Naive thymus-derived CD4-positive, alpha-beta T cell (primary cell): ENCODE results near the gene SLC12A8. TPM values are rescaled to one million over a fixed set of nuclear protein-coding genes. Genes with fewer than 3 reads are reported as not detected.

Experiments
- ATAC-seq: fragments of 150-1000 bp; cut with Tn5 transposase; 2 replicates; pipeline ENCODE4 v1.10.0; 2021; ENCODE audit warnings: mild to moderate bottlenecking, moderate library complexity
- CTCF ChIA-PET: fragments of 350-600 bp; sonication (Branson Sonifier 250); formaldehyde crosslinking; loops from one replicate; lab custom pipeline; 2021; ENCODE audit warnings: antibody characterized with exemption; lab: Charles Lee
- POLR2A ChIA-PET: fragments of 350-600 bp; sonication (Branson Sonifier 250); formaldehyde crosslinking; loops from one replicate; lab custom pipeline; 2021; ENCODE audit warnings: antibody characterized with exemption, inconsistent platforms; lab: Charles Lee
- DNase-seq, 9 donors: peaks; one replicate each; pipeline versions ENCODE4 v3.0.0 to v3.0.0-alpha.2; 2020 to 2022; ENCODE audit warnings: mixed read lengths in 1 of 9
- H3K27ac ChIP-seq: one replicate; pipeline ENCODE4 v1.7.0; 2013; ENCODE audit warnings: mild to moderate bottlenecking, low read depth, low read length, moderate library complexity
- H3K27me3 ChIP-seq, 2 donors: one replicate each; pipeline ENCODE4 v1.7.0; 2013; ENCODE audit warnings: low read length in 2 of 2, mild to moderate bottlenecking in 2 of 2, moderate library complexity in 2 of 2; ENCODE audit not compliant: control insufficient read depth in 2 of 2, insufficient read depth in 2 of 2
- H3K36me3 ChIP-seq, 3 experiments: 1 replicate in 2 of 3; 2 replicates in 1 of 3; pipeline ENCODE4 v1.7.0; 2013; ENCODE audit warnings: low read length in 3 of 3, mild to moderate bottlenecking in 3 of 3, moderate library complexity in 1 of 3; ENCODE audit not compliant: insufficient read depth in 3 of 3, control insufficient read depth in 2 of 3
- H3K4me1 ChIP-seq, 2 donors: one replicate each; pipeline ENCODE4 v1.7.0; 2013; ENCODE audit warnings: low read length in 2 of 2, mild to moderate bottlenecking in 2 of 2, moderate library complexity in 1 of 2; ENCODE audit not compliant: control insufficient read depth in 2 of 2, insufficient read depth in 2 of 2
- H3K4me3 ChIP-seq: 2 replicates; pipeline ENCODE4 v1.7.0; 2013; ENCODE audit warnings: mild to moderate bottlenecking, low read length
- H3K9me3 ChIP-seq, 3 experiments: 1 replicate in 2 of 3; 2 replicates in 1 of 3; pipeline ENCODE4 v1.7.0; 2013; ENCODE audit warnings: low read length in 3 of 3; ENCODE audit not compliant: control insufficient read depth in 2 of 3
- H3K27ac Mint-ChIP-seq, 9 donors: one replicate each; pipeline ENCODE4 v1.8.0; 2020 to 2022; ENCODE audit warnings: mixed read lengths in 9 of 9, mild to moderate bottlenecking in 8 of 9, moderate library complexity in 5 of 9, inconsistent platforms in 2 of 9
- H3K27me3 Mint-ChIP-seq, 5 donors: one replicate each; pipeline ENCODE4 v1.8.0; 2021 to 2022; ENCODE audit warnings: mixed read lengths in 5 of 5, mild to moderate bottlenecking in 1 of 5
- H3K36me3 Mint-ChIP-seq, 5 donors: one replicate each; pipeline ENCODE4 v1.8.0; 2020 to 2022; ENCODE audit warnings: mixed read lengths in 5 of 5, mild to moderate bottlenecking in 3 of 5, inconsistent platforms in 1 of 5
- H3K4me1 Mint-ChIP-seq, 7 donors: one replicate each; pipeline ENCODE4 v1.8.0; 2020 to 2022; ENCODE audit warnings: mixed read lengths in 7 of 7, mild to moderate bottlenecking in 3 of 7, inconsistent platforms in 1 of 7
- H3K4me3 Mint-ChIP-seq, 10 donors: one replicate each; pipeline ENCODE4 v1.8.0; 2020 to 2022; ENCODE audit warnings: mild to moderate bottlenecking in 10 of 10, mixed read lengths in 10 of 10, moderate library complexity in 6 of 10, inconsistent platforms in 2 of 10
- H3K9me3 Mint-ChIP-seq, 11 donors: one replicate each; pipeline ENCODE4 v1.8.0; 2020 to 2022; ENCODE audit warnings: mixed read lengths in 11 of 11, mild to moderate bottlenecking in 4 of 11, inconsistent platforms in 1 of 11, moderate library complexity in 1 of 11
- intact Hi-C, 2 donors: fragments of 100-400 bp; cut with micrococcal nuclease; formaldehyde crosslinking; loops; one replicate each; pipeline ENCODE4 v1.15.1; 2023
- polyA plus RNA-seq, 2 donors: library from polyadenylated mRNA; unstranded; fragments of 300-500 nt; fragmentation: Illumina TruSeq; gene quantifications; one replicate each; pipeline ENCODE4 v1.2.3, GENCODE V29; 2021
- total RNA-seq, 6 experiments: library from RNA in 5 of 6; stranded (reverse) in 5 of 6; gene quantifications; 1 replicate in 5 of 6; 2 replicates in 1 of 6; pipeline ENCODE4 v1.2.3 and lab custom pipeline; 2021 to 2026

Gene SLC12A8
- total and polyA plus RNA-seq, 7 experiments from 2014 or later = 0.12 to 1.1 (median 0.66) TPM; not detected in 1

DNA sequence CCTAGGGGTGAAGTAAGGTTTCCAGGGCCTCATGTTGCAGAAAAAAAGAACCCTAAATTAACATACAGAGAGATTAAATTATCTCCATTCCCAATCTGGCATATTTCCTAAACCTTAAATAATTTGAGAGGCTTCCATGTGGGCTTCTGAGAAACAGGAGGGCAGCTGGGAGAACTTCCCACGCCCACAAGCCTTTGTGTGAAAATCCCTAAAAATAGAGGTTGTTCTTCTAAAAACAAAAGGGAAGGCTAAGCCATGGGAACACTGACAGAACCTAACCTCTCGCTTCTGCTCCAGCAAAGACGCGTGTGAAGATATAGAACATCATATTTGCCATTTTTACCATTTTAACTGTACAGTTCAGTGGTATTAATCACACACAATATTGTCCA lies 812 bp upstream of the SLC12A8 start:
- Histone ChIP-seq H3K9me3 (no peaks in the 10 kb centered on the region), H3K27me3 (peaks cover 0 to 8% of the 10 kb centered on the region in 2 donors), H3K4me3 (no peak overlapping the region), H3K4me1 (peaks cover 0 to 3% of the 10 kb centered on the region in 2 donors), H3K36me3 (no peaks in the 10 kb centered on the region), H3K27ac (no peak overlapping the region)
- peak overlapping the region in 7 of 10 donors; percentile 23 to 61 (median 40) for H3K4me3 Mint-ChIP-seq
- ATAC-seq = no peak
- H3K27me3 Mint-ChIP-seq = peaks cover 40 to 58% (median 54%) of the 10 kb centered on the region in 5 donors
- no peaks in the 10 kb centered on the region for H3K9me3 Mint-ChIP-seq
- peaks cover 0 to 12% (median 0%) of the 10 kb centered on the region in 5 donors for H3K36me3 Mint-ChIP-seq
- intact Hi-C loops = loop anchor here in 1 of 2 donors (5.0 kb wide), 1 partner anchor 161 kb away; no protein-coding TSS in a partner anchor
- ChIA-PET POLR2A (no interaction called here), CTCF (no interaction called here)
- no peak for DNase-seq
- H3K27ac Mint-ChIP-seq = no peak overlapping the region
- H3K4me1 Mint-ChIP-seq = peaks cover 11 to 25% (median 18%) of the 10 kb centered on the region in 7 donors

DNA sequence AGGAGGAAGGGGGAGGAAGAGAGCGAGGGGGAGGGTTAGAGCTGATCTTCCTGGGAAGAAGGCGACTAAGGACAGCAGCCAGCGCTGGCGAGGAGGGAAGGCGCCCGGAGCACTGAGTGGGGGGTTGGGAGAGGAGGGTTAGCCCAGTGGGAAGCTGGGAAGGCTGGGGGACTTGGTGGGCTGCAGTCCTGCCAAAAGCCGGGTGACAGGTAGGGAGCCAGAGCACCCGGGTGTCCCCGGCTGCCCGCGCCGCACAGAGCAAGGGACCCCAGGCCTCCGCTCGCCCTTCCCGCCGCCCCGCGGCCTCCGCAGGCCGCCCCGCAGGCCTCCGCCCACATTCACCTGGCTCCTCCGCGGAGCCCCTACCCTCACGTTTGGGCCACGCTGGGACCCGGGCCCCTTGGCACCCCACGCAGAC lies 448 bp downstream of the SLC12A8 start:
- Mint-ChIP-seq H3K27me3 (peaks cover 45 to 63% (median 61%) of the 10 kb centered on the region in 5 donors), H3K4me1 (peaks cover 11 to 25% (median 18%) of the 10 kb centered on the region in 7 donors), H3K9me3 (no peaks in the 10 kb centered on the region), H3K27ac (peak overlapping the region in 1 of 9 donors; percentile 78), H3K4me3 (peak overlapping the region in 7 of 10 donors; percentile 26 to 78 (median 70)), H3K36me3 (peaks cover 0 to 12% (median 0%) of the 10 kb centered on the region in 5 donors)
- H3K36me3 ChIP-seq = no peaks in the 10 kb centered on the region
- H3K27me3 ChIP-seq = peaks cover 0 to 8% of the 10 kb centered on the region in 2 donors
- POLR2A ChIA-PET = no interaction called here
- CTCF ChIA-PET = no interaction called here
- ATAC-seq (peak; percentile 13), DNase-seq (no peak)
- H3K4me3 ChIP-seq = no peak overlapping the region
- no peak overlapping the region for H3K27ac ChIP-seq
- H3K9me3 ChIP-seq = no peaks in the 10 kb centered on the region
- intact Hi-C loops = loop anchor here in 1 of 2 donors (5.0 kb wide), 1 partner anchor 160 kb away; no protein-coding TSS in a partner anchor
- H3K4me1 ChIP-seq = peaks cover 0 to 3% of the 10 kb centered on the region in 2 donors

GRCh38 chr3:125211523-125212090 lies 941 bp downstream of the SLC12A8 start:
- peaks cover 0 to 12% (median 0%) of the 10 kb centered on the region in 5 donors for H3K36me3 Mint-ChIP-seq
- H3K27ac Mint-ChIP-seq = peak overlapping the region in 1 of 9 donors; percentile 78
- ChIA-PET POLR2A (no interaction called here), CTCF (no interaction called here)
- H3K4me1 Mint-ChIP-seq = peaks cover 11 to 25% (median 18%) of the 10 kb centered on the region in 7 donors
- peaks cover 0 to 8% of the 10 kb centered on the region in 2 donors for H3K27me3 ChIP-seq
- peak overlapping the region in 9 of 10 donors; percentile 26 to 78 (median 55) for H3K4me3 Mint-ChIP-seq
- DNase-seq (no peak), ATAC-seq (no peak)
- no peaks in the 10 kb centered on the region for H3K36me3 ChIP-seq
- H3K27me3 Mint-ChIP-seq = peaks cover 45 to 63% (median 61%) of the 10 kb centered on the region in 5 donors
- no peak overlapping the region for H3K4me3 ChIP-seq
- intact Hi-C loops = loop anchor here in 1 of 2 donors (5.0 kb wide), 1 partner anchor 159 kb away; no protein-coding TSS in a partner anchor
- no peak overlapping the region for H3K27ac ChIP-seq
- no peaks in the 10 kb centered on the region for H3K9me3 Mint-ChIP-seq
- H3K9me3 ChIP-seq = no peaks in the 10 kb centered on the region
- peaks cover 0 to 3% of the 10 kb centered on the region in 2 donors for H3K4me1 ChIP-seq

GRCh38 chr3:125207949-125208568 lies 4.5 kb downstream of the SLC12A8 start:
- ChIA-PET CTCF (no interaction called here), POLR2A (no interaction called here)
- Mint-ChIP-seq H3K4me3 (no peak overlapping the region), H3K9me3 (no peaks in the 10 kb centered on the region), H3K27me3 (peaks cover 26 to 55% (median 40%) of the 10 kb centered on the region in 5 donors), H3K4me1 (peaks cover under 1 to 9% (median 5%) of the 10 kb centered on the region in 7 donors), H3K27ac (no peak overlapping the region), H3K36me3 (peaks cover 0 to 7% (median 0%) of the 10 kb centered on the region in 5 donors)
- peaks cover 0 to 8% of the 10 kb centered on the region in 2 donors for H3K27me3 ChIP-seq
- peaks cover 0 to 3% of the 10 kb centered on the region in 2 donors for H3K4me1 ChIP-seq
- intact Hi-C loops = loop anchor here in 1 of 2 donors (10.0 kb wide), 1 partner anchor 227 kb away; no protein-coding TSS in a partner anchor
- H3K9me3 ChIP-seq = no peaks in the 10 kb centered on the region
- H3K4me3 ChIP-seq = no peak overlapping the region
- no peak for ATAC-seq
- no peak overlapping the region for H3K27ac ChIP-seq
- no peak for DNase-seq
- H3K36me3 ChIP-seq = no peaks in the 10 kb centered on the region

DNA sequence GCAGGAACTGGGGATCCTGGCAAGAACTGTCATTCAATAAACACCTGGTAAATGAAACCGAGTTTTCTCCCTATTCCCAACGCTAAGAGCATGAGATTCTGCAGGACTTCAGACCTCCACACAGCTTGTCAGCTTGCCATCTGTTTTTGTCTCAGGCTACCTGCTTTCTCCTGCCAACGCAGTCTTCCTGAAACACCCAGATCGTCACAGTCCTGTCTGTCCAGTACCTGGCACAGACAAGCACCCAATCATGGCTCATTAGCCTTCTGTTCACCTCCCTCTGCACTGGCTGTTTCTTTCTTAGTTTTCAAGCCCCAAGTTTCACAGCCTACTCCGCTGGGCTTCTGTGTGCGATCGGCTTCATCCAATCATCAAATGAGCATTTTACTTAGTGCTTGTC lies 5.0 kb downstream of the SLC12A8 start:
- H3K27me3 Mint-ChIP-seq = peaks cover 26 to 52% (median 37%) of the 10 kb centered on the region in 5 donors
- H3K4me3 ChIP-seq = no peak overlapping the region
- peaks cover 0 to 2% (median 0%) of the 10 kb centered on the region in 11 donors for H3K9me3 Mint-ChIP-seq
- DNase-seq (no peak), ATAC-seq (no peak)
- peaks cover 0 to 9% (median 5%) of the 10 kb centered on the region in 7 donors for H3K4me1 Mint-ChIP-seq
- intact Hi-C loops = loop anchor here in 1 of 2 donors (10.0 kb wide), 1 partner anchor 227 kb away; no protein-coding TSS in a partner anchor
- H3K4me3 Mint-ChIP-seq = no peak overlapping the region
- CTCF ChIA-PET = no interaction called here
- H3K9me3 ChIP-seq = no peaks in the 10 kb centered on the region
- POLR2A ChIA-PET = no interaction called here
- H3K4me1 ChIP-seq = no peaks in the 10 kb centered on the region
- no peaks in the 10 kb centered on the region for H3K36me3 ChIP-seq
- H3K27ac ChIP-seq = no peak overlapping the region
- H3K27ac Mint-ChIP-seq = no peak overlapping the region
- H3K36me3 Mint-ChIP-seq = peaks cover 0 to 7% (median 0%) of the 10 kb centered on the region in 5 donors
- peaks cover 0 to 8% of the 10 kb centered on the region in 2 donors for H3K27me3 ChIP-seq

- peaks cover 0 to 6% (median 0%) of the 10 kb centered on the region in 11 donors for H3K9me3 Mint-ChIP-seq
- no peak overlapping the region for H3K27ac Mint-ChIP-seq
- Histone ChIP-seq H3K27ac (no peak overlapping the region), H3K4me1 (no peaks in the 10 kb centered on the region), H3K36me3 (no peaks in the 10 kb centered on the region), H3K27me3 (peaks cover 0 to 3% of the 10 kb centered on the region in 2 donors), H3K9me3 (no peaks in the 10 kb centered on the region), H3K4me3 (no peak overlapping the region)
- H3K27me3 Mint-ChIP-seq = peaks cover 26 to 53% (median 37%) of the 10 kb centered on the region in 5 donors
- ChIA-PET POLR2A (no interaction called here), CTCF (no interaction called here)
- H3K4me3 Mint-ChIP-seq = no peak overlapping the region
- DNase-seq (no peak), ATAC-seq (no peak)
- H3K4me1 Mint-ChIP-seq = peaks cover 0 to 9% (median 5%) of the 10 kb centered on the region in 7 donors
- H3K36me3 Mint-ChIP-seq = peaks cover 0 to 12% (median 0%) of the 10 kb centered on the region in 5 donors
- intact Hi-C loops = loop anchor here in 1 of 2 donors (10.0 kb wide), 1 partner anchor 228 kb away; no protein-coding TSS in a partner anchor
These were observed 5.6 kb downstream of the SLC12A8 start for GRCh38 chr3:125206934-125207333.
